GM19239 (cell line): ENCODE measurements around the gene CCDC12.
"Not testable (repeated sequence)": the region's sequence is repeated elsewhere in the genome, so short reads cannot be mapped to it uniquely, and the experiment has no call there.

Source experiments
- DNase-seq: peaks from one replicate; pipeline ENCODE4 v3.0.0; 2011; ENCODE audit warnings: low spot score; ENCODE audit not compliant: insufficient read length
- FAIRE-seq: peaks from 2 replicates; lab custom pipeline; 2011; peaks lifted over from hg19 to GRCh38; lab: Jason Lieb, UNC

CCDC12 gene

GRCh38 chr3:46984591-46985459 lies 8.3 kb upstream of the CCDC12 start:
- no peak for FAIRE-seq

GRCh38 chr3:46982546-46982945 lies 6.0 kb upstream of the CCDC12 start:
- DNase-seq, result no peak
- no peak for FAIRE-seq

More at GRCh38 chr3:46984591-46985459, 8.3 kb upstream of the CCDC12 start:
- no peak for DNase-seq

DNA sequence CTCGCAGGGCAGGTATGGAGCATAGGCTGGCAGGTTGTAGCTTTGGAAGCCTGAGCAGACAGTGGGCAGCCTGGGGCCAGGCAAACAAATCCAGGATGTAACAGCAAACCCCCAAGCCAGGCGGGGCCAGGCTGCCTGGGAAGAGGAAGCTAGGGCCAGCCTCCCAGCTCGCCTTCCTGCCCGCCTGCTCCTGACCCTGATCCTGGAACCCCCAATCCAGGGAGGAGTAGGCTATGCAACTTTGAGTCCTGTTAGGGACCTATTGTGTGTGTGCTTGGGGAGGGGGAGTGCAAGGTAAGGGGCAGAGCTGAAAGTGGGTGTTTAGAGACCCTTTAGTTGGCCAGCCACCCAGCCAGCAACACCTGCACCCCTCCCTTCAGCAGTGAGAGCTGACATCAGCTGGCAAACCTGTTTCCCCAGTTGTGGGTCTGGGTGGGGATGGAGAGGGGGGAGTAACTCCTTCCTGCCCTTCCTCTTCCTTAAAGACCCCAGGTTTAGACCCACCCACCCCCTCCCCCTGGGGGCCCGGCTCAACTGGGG lies 5.5 kb upstream of the CCDC12 start:
- DNase-seq (no peak), FAIRE-seq (no peak)

DNA sequence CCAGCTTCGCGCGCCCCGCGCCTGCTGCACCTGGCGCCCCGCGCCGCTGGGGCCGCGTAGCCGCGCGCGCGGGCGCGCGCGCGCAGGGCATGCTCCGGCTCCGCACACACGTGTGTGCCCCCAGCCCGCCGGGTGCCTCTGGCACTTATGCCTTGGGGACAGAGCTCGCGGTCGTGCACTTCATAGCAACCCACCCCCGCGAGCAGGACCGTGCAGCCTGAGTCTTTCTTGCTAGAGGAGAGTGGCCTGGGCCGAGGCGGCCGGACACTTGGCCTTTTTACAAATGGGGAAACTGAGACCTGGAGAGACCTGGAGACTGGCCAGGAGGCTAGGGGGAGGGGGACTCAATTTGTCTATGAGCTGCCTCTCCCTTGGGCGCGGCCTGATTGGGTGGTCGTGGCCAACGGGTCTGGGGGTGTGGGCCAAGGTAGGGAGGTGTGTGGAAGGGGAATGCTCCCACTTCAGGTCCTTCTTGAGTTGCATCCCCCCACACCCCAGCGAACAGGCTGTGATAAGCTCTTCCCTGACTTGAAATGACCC lies 3.5 kb upstream of the CCDC12 start:
- no peak for FAIRE-seq
- no peak for DNase-seq

DNA sequence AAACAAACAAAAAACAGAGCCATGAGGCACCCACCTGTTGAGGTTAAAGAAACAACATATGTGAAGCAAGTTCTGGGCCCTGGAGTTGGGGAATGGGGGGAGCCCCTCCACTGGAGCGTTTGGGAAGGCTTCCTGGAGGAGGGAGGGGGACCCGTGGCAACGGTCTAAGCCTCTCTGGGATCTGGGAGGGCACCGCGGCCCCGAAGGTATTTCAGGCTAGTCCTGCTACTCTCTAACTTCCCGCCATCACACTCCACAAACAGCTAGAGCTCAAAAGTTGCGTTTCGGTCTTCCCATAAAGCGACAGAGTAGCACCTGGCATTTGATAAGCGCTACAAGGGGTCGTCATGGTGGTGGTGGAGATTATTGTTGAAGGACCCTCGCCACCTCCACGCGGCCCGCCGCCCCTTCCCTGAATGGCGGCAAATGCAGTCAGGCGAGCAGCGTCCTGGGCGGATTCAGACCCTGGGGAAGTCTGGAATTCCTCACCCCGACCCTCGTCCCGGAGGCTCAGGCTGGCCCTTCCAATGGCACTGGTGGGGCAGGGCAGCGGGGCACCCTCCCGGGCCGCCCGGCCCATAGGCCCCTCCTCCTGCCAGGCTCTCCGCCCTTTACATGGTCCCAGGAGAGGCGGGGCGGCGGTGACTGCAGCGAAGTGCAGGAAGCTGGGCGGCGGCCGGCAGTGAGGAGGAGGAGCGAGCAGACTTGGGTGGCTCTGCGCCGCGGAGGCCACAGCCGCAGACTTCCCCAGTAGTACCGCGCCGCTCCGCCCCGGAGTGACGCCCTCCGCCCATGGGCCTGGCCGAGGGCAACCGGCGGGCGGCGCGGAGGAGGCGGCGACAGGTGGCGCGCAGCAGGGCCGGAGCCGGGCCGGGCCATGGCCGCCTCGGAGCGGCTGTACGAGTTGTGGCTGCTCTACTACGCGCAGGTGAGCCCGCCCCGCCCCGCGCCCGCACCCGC lies 2.7 kb upstream of the CCDC12 start, which contains the start of gene NBEAL2:
Gene NBEAL2 (plus strand): TSS at position 682 of the 960 bp plus-strand sequence. CDS start 196 bp downstream, at position 878.
- peak; percentile 91 for FAIRE-seq
- peak; percentile 97 for DNase-seq

- FAIRE-seq (no peak), DNase-seq (no peak)
Measured at GRCh38 chr3:46978381-46978780, 1.8 kb upstream of the CCDC12 start.

GRCh38 chr3:46977811-46978195 lies 1.3 kb upstream of the CCDC12 start:
- DNase-seq (no peak), FAIRE-seq (no peak)

GRCh38 chr3:46974421-46975171 lies 1.9 kb downstream of the CCDC12 start:
- no peak for DNase-seq
- FAIRE-seq, result peak; percentile 87

DNA sequence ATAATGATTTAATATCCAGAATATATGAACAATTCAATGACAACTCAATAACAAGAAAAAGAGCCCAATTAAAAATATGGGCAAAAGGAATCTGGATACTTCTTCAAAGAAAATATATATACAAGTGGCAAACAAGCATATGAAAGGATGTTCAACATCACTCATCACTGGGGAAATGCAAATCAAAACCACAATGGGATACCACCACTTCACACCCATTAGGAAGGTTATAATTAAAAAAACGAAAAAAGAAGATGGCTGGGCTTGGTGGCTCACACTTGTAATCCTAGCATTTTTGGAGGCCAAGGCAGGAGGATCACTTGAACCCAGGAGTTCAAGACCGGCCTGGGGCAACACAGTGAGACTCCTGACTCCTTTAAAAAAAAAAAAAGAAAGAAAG lies 4.1 kb downstream of the CCDC12 start:
- FAIRE-seq, result peak; percentile 82
- no peak for DNase-seq

DNA sequence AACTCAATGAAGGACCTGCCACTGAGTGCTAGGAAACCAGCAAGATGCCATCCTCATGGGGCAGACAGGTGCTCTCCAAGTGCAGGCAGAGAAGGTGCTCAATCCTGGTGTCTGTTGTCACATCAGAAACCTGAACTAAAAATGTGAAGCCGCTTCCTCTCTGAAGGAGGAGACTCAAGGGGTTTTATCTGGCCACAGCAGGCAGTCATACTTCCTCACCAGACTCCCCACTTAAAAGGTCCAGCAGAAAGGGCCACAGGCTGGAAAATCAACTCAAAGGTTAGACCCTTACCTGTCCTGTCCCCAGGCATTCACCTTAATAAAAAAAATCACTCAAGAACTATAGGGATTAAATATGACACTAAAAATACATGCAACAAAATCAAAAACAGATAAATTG lies 4.8 kb downstream of the CCDC12 start:
- no peak for DNase-seq
- peak; percentile 91 for FAIRE-seq

- peak; percentile 8 for FAIRE-seq
- no peak for DNase-seq
Measured at GRCh38 chr3:46971151-46971550, 5.4 kb downstream of the CCDC12 start.

GRCh38 chr3:46970391-46971091 lies 6.0 kb downstream of the CCDC12 start:
- DNase-seq, result no peak
- peak; percentile 48 for FAIRE-seq

DNA sequence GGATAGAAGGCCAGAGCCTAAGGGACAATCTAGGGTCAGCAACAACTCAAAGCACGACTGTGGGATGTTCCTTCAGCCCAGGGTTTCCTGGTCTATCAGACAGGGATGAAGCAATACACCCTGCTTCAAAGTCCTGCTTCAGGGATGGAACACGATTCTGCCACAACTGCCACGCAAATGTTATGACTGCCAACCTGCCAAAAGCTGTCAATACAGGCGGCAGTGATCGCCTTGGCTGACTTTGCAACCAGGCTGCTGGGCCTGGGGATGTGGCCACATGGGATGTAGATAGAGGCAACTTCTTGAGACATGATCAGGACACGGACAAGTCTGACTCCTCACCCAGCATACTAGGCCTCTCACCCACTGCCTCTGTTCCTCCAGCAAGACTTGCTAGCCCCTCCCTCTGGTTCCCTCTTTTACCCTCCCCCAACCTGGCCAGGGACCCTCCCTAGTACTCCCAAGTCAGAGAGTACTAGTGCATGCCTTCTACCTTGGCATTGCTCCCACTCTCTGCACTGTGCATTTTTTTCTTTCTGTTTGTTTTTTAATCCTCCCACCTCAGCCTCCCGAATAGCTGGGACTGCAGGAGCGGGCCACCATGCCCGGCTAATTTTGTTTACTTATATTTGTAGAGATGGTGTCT lies 7.6 kb downstream of the CCDC12 start:
- DNase-seq (no peak), FAIRE-seq (no peak)

- DNase-seq (no peak), FAIRE-seq (peak; percentile 39)
Measured at GRCh38 chr3:46966811-46967210, 9.7 kb downstream of the CCDC12 start.

DNA sequence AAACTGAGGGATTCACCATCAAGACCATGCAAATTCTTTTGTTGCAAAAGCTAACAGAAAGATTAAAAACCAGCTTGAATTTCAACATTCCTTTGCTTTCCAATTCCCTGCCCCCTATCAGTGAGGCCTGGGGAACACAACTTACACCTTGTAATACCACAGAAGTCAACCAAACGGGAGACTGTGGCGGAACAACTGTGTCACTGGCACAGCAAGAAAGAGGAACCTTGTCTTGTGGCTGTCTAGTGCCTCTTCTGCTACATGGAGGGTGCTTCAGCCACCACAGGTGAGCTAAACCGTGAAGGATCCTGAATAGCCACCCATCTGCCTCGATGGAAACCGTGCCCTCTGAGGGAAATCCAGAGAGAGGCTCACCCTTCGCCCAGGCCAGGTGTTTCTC lies 11.4 kb downstream of the CCDC12 start:
- DNase-seq (no peak), FAIRE-seq (peak; percentile 63)

DNA sequence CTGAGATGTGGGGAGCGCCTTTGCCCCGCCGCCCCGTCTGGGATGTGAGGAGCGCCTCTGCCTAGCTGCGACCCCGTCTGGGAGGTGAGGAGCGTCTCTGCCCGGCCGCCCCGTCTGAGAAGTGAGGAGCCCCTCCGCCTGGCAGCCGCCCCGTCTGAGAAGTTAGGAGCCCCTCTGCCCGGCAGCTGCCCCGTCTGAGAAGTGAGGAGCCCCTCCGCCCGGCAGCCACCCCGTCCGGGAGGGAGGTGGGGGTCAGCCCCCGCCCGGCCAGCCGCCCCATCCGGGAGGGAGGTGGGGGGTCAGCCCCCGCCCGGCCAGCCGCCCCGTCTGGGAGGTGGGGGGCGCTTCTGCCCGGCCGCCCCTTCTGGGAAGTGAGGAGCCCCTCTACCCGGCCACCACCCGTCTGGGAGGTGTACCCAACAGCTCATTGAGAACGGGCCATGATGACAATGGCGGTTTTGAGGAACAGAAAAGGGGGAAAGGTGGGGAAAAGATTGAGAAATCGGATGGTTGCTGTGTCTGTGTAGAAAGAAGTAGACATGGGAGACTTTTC lies 12.4 kb downstream of the CCDC12 start:
- not testable (repeated sequence) for DNase-seq, FAIRE-seq

GRCh38 chr3:46962990-46963389 lies 13.6 kb downstream of the CCDC12 start:
- FAIRE-seq, result no peak
- no peak for DNase-seq

DNA sequence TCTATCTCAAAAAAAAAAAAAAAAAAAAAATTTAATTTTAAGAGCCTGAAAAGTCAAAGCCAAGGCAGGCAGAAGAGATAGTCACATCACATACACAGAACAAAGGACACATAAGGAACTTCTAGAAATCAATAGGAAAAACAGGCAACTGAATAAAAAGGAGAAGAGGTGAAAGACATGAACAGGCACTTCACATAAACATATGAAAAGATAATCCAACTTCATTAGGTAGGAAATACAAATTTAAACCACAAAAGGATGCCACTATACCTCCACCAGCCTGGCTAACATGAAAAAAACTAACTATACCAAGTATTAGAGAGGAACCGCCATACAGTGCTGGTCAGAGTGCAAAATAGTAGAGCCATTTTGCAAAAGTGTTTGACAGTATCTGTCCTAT lies 14.1 kb downstream of the CCDC12 start:
- no peak for DNase-seq
- FAIRE-seq, result no peak
